Neuron (in vitro differentiated cells): ENCODE data around the gene HCST.
A peak's percentile ranks its signal among the peaks of the same experiment; 100 is the strongest.
"Not testable (repeated sequence)": the region's sequence is repeated elsewhere in the genome, so short reads cannot be mapped to it uniquely, and the experiment has no call there.

Experiments
- H2AFZ ChIP-seq: one replicate; pipeline ENCODE4 v1.6.1; 2013; ENCODE audit warnings: low read depth, mild to moderate bottlenecking, inconsistent platforms, low read length, moderate library complexity
- H3K27me3 ChIP-seq: one replicate; pipeline ENCODE4 v1.6.1; 2013; ENCODE audit warnings: low read length; ENCODE audit not compliant: insufficient read depth
- H3K36me3 ChIP-seq: one replicate; pipeline ENCODE4 v1.6.1; 2013; ENCODE audit warnings: low read length; ENCODE audit not compliant: insufficient read depth
- H3K4me1 ChIP-seq: one replicate; pipeline ENCODE4 v1.6.1; 2013; ENCODE audit warnings: low read length; ENCODE audit not compliant: insufficient read depth
- H3K4me3 ChIP-seq: 2 replicates; pipeline ENCODE4 v1.5.1; 2013; ENCODE audit warnings: mild to moderate bottlenecking, low read length, moderate library complexity
- H3K9me3 ChIP-seq: one replicate; pipeline ENCODE4 v1.6.1; 2013; ENCODE audit warnings: low read length

HCST gene

DNA sequence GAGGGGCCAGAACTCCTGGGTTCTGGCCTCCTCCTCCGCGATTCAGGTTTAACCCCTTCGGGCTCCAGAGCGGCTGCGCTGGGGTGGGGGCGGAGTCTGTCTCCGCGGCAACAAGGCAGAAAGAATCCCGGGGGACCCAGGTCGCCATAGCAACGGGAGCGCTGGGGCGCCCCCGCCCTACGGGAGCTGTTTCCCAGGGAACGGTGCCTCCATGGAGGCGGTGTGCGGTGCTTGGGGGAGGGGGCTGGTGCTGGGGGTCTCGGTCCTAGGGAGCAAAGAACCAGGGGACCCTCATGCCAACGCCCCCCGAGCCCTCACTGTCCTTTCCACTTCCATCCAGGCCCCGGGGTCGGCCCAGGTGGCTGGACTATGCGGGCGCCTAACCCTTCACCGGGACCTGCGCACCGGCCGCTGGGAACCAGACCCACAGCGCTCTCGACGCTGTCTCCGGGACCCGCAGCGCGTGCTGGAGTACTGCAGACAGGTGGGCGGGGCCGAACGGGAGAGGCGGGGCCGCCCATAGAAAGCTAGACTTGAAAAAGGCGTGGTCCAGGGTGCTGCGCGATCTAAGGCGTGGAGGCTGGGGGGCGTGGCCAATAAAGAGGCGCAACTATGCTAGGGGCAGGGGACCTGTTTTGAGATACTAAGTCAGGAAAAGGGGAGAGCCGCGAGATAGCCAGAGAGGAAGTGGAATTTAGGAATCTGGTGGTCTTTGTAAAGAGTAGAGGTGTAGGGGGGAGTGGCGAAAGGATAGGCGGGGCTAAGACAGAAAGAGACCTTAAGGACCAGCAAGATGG lies 32.8 kb upstream of the HCST start:
- H3K4me3 ChIP-seq, result peak overlapping the region; percentile 72
- H2AFZ ChIP-seq, result peak overlapping the region; percentile 12
- no peaks in the 10 kb centered on the region for H3K9me3 ChIP-seq
- H3K4me1 ChIP-seq, result peaks cover 14% of the 10 kb centered on the region
- H3K27me3 ChIP-seq, result no peaks in the 10 kb centered on the region
- H3K36me3 ChIP-seq, result peaks cover 26% of the 10 kb centered on the region

DNA sequence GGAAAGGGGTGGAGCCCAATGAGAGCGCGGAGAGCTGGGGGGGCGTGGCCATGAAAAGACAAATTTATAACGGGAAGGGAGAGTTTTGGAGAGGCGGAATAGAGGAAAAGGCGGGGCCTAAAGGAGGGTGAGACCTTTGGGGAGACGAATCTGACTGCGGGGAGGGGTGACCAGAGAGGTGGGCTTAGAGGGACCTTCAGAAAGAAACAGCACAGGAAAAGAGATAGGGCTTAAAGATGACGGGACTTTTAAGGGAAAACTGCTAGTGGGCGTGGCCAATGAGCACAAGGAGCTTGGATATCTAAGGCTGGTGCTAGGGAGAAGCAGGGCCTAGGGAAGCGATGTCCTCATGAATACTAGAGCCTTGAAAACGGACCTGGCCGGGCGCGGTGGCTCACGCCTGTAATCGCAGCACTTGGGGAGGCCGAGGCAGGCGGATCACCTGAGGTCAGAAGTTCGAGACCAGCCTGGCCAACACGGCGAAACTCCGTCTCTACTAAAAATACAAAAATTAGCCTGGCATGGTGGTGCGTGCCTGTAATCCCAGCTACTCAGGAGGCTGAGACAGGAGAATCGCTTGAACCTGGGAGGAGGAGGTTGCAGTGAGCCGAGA lies 32.1 kb upstream of the HCST start:
- Histone ChIP-seq H2AFZ (peak overlapping the region; percentile 12), H3K36me3 (peaks cover 31% of the 10 kb centered on the region), H3K4me1 (peaks cover 14% of the 10 kb centered on the region), H3K4me3 (peak overlapping the region; percentile 72)
- not testable (repeated sequence) for H3K9me3 ChIP-seq, H3K27me3 ChIP-seq

DNA sequence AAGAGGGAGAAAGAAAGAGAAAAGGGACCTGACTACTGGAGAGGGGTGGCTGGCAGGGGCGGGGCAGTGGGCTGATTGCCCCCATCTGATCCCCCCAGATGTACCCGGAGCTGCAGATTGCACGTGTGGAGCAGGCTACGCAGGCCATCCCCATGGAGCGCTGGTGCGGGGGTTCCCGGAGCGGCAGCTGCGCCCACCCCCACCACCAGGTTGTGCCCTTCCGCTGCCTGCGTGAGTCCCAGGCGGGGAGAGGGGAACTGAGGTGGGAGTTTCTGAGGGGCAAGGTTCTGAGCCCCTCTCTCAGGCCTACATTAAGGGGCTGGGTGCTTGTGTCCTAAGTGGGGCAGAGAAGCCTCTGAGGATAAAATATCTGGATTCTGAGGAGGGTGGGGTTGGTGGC lies 31.5 kb upstream of the HCST start:
- no peaks in the 10 kb centered on the region for H3K9me3 ChIP-seq
- H3K36me3 ChIP-seq, result peaks cover 31% of the 10 kb centered on the region
- no peaks in the 10 kb centered on the region for H3K27me3 ChIP-seq
- H3K4me3 ChIP-seq, result no peak overlapping the region
- H2AFZ ChIP-seq, result no peak overlapping the region
- H3K4me1 ChIP-seq, result peaks cover 14% of the 10 kb centered on the region

DNA sequence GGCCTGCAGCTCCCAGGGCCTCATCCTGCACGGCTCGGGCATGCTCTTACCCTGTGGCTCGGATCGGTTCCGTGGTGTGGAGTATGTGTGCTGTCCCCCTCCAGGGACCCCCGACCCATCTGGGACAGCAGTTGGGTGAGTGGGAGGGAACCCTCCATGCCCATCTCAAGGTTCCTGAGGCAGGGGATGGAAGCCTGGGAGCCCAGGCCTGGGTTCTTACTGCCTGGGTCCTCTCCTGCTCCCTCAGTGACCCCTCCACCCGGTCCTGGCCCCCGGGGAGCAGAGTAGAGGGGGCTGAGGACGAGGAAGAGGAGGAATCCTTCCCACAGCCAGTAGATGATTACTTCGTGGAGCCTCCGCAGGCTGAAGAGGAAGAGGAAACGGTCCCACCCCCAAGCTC lies 30.7 kb upstream of the HCST start:
- no peaks in the 10 kb centered on the region for H3K27me3 ChIP-seq
- H3K36me3 ChIP-seq, result peaks cover 38% of the 10 kb centered on the region
- no peaks in the 10 kb centered on the region for H3K9me3 ChIP-seq
- no peak overlapping the region for H3K4me3 ChIP-seq
- H2AFZ ChIP-seq, result no peak overlapping the region
- peaks cover 14% of the 10 kb centered on the region for H3K4me1 ChIP-seq

DNA sequence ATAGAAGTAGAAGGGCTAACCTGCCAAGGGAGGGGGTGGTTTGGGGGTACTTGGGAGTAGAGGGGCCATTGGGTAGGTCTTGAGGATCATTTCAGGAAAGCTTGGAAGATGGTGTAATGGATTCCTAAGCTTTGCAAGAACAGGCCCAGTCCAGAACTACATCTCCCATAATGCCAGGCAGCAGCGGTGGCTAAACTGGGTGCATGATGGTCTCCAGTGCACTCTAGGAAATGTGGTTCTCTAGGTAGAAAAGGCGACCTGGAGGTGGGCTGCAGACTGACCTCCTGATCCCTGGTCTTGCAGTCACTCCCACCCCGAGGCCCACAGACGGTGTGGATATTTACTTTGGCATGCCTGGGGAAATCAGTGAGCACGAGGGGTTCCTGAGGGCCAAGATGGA lies 30.1 kb upstream of the HCST start:
- H3K4me1 ChIP-seq, result peaks cover 14% of the 10 kb centered on the region
- no peak overlapping the region for H2AFZ ChIP-seq
- H3K27me3 ChIP-seq, result no peaks in the 10 kb centered on the region
- H3K4me3 ChIP-seq, result no peak overlapping the region
- H3K9me3 ChIP-seq, result no peaks in the 10 kb centered on the region
- peaks cover 41% of the 10 kb centered on the region for H3K36me3 ChIP-seq

DNA sequence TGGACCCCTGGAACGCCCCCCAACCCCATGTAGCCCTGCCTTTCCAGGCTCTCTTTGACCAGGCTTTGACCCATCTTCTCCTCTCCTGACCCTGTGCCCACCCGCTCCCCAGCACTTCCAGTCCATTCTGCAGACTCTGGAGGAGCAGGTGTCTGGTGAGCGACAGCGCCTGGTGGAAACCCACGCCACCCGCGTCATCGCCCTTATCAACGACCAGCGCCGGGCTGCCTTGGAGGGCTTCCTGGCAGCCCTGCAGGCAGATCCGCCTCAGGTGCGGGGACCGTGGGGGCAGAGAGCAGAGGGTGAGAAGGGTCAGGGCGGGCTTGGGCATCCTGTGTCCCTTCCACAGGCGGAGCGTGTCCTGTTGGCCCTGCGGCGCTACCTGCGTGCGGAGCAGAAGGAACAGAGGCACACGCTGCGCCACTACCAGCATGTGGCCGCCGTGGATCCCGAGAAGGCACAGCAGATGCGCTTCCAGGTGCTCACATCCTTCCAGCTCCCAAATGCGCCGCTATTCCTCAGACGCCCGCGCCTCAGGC lies 27.9 kb upstream of the HCST start:
- no peaks in the 10 kb centered on the region for H3K9me3 ChIP-seq
- no peaks in the 10 kb centered on the region for H3K27me3 ChIP-seq
- no peak overlapping the region for H2AFZ ChIP-seq
- no peak overlapping the region for H3K4me3 ChIP-seq
- H3K4me1 ChIP-seq, result peaks cover 6% of the 10 kb centered on the region
- H3K36me3 ChIP-seq, result peaks cover 61% of the 10 kb centered on the region

DNA sequence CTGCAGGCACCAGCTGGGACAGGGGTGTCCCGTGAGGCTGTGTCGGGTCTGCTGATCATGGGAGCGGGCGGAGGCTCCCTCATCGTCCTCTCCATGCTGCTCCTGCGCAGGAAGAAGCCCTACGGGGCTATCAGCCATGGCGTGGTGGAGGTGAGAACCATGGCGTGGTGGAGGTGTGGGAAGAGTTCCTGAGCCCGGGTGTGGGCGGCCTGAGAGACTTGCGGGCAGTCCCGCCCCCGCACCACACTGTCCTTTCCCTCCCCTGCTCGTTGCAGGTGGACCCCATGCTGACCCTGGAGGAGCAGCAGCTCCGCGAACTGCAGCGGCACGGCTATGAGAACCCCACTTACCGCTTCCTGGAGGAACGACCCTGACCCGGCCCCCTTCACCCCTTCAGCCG lies 23.3 kb upstream of the HCST start:
- peaks cover 39% of the 10 kb centered on the region for H3K36me3 ChIP-seq
- H2AFZ ChIP-seq, result no peak overlapping the region
- no peaks in the 10 kb centered on the region for H3K4me1 ChIP-seq
- no peaks in the 10 kb centered on the region for H3K27me3 ChIP-seq
- H3K9me3 ChIP-seq, result no peaks in the 10 kb centered on the region
- H3K4me3 ChIP-seq, result no peak overlapping the region

DNA sequence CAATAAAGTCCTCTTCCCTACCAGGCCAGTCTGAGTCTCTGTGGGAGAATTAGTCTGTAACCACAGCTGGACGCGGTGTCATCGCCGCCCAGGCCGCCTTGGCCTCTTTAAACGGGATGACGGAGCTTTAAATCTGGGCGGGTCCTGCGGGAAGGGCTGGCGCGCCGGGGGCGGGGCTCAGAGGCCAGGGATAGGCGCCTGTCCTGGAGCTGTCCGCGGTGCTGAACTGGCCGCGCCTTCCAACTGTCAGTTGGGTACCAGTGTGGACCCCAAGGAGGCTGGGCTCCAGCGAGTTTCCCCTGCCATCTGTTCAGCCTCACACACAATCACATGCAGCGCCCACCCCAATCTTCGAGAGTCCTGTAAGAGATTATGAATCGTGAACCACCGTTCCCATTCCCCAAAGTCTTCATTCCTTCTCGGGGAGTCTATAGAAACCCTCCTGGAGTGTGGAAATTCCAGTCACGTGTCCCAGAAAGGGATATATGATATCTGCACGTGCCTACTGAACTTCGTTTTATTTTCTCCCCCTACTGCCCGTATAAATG lies 22.5 kb upstream of the HCST start:
- no peaks in the 10 kb centered on the region for H3K4me1 ChIP-seq
- no peaks in the 10 kb centered on the region for H3K27me3 ChIP-seq
- peaks cover 31% of the 10 kb centered on the region for H3K36me3 ChIP-seq
- H3K9me3 ChIP-seq, result no peaks in the 10 kb centered on the region
- no peak overlapping the region for H2AFZ ChIP-seq
- H3K4me3 ChIP-seq, result no peak overlapping the region

DNA sequence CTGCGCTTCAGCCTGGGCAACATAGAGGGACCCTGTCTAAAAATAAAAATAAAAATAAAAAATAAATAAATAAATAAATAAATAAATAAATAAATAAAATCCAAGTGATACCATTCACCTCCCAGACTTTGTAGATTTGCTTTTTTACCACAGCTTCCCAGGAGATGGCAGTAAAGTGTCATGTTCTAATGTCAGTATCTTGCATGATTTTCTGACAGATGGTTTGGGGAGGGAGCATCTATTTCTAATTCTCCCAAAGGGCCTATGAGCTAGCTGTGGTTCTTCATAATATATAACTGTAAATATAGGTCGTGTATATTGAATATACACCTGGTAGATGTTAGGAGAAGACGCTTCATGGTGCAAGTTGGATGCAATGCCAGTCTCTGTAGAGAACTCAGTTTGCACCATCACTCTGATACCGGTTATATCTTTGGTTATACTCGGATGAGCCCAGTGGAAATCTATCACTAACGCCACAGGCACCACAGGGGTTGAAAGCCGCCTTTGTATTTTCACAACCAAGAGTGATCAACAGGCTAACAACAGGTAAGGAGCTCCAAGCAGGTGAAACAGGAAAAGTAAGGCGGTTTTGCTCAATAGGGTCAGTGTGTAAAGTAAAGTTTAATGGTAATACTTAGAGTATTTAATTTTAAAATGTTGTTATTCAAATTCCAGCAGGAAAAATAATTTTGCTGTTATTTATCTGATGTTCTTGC lies 20.1 kb upstream of the HCST start:
- no peak overlapping the region for H2AFZ ChIP-seq
- peaks cover 20% of the 10 kb centered on the region for H3K36me3 ChIP-seq
- H3K4me3 ChIP-seq, result no peak overlapping the region
- H3K4me1 ChIP-seq, result no peaks in the 10 kb centered on the region
- no peaks in the 10 kb centered on the region for H3K9me3 ChIP-seq
- no peaks in the 10 kb centered on the region for H3K27me3 ChIP-seq

DNA sequence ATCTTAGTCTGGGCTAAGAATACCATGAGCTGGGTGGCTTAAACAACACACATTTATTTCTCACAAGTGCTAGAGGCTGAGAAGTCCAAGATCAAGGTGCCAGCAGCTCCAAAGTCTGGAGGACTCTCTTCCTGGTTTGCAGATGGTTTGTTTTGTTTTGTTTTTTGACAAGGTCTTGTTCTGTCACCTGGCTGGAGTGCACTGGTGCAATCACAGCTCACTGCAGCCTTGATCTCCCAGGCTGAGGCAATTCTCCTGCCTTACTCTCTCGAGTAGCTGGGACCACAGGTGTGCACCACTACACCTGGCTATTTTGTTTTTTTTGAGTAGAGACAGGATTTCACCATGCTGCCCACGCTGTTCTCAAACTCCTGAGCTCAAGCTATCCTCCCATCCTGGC lies 18.4 kb upstream of the HCST start:
- Histone ChIP-seq H3K4me3 (no peak overlapping the region), H3K36me3 (peaks cover 11% of the 10 kb centered on the region), H3K27me3 (no peaks in the 10 kb centered on the region), H3K4me1 (no peaks in the 10 kb centered on the region), H2AFZ (no peak overlapping the region), H3K9me3 (no peaks in the 10 kb centered on the region)

DNA sequence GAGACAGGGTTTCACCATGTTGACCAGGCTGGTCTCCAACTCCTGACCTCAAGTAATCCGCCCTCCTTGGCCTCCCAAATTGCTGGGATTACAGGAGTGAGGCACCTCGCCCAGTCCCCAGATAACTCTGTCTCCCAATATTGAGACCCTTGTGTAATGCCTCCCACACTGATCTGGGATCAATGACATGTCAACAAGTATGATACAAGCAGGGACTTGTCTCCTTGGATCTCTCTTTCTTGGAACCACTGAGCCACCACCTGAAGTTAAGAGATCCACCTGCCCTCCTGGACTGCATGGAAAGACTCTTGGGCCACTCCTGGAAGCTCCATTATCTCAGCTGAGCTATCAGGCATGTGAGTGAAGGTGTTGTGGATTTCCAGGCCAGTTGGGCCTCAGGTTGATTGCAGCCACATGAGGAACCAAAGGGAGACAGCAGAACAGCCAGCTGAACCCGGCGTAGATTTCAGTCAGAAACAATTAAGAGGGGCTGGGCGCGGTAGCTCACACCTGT lies 17.0 kb upstream of the HCST start:
- Histone ChIP-seq H3K36me3 (peaks cover 15% of the 10 kb centered on the region), H3K4me3 (no peak overlapping the region), H3K9me3 (no peaks in the 10 kb centered on the region), H3K27me3 (no peaks in the 10 kb centered on the region), H3K4me1 (no peaks in the 10 kb centered on the region), H2AFZ (no peak overlapping the region)

DNA sequence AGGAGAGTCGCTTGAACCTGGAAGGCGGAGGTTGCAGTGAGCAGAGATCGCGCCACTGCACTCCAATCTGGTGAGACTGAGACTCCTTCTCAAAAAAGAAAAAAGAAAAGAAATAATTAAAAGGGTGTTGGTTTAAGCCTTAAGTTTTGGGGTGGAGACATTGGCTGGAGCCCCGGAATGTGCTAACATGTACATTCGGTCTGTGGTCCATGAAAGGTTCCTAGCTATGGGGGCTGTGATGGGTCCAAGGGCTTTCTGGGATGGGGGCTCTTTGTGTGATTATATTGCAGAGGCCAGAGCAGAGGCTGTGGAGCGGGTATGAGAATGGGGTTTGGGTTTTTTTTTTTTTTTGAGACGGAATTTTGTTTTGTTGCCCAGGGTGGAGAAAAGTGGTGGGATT lies 16.4 kb upstream of the HCST start:
- Histone ChIP-seq H2AFZ (no peak overlapping the region), H3K36me3 (peaks cover 15% of the 10 kb centered on the region), H3K4me3 (no peak overlapping the region), H3K27me3 (no peaks in the 10 kb centered on the region), H3K4me1 (no peaks in the 10 kb centered on the region), H3K9me3 (no peaks in the 10 kb centered on the region)

DNA sequence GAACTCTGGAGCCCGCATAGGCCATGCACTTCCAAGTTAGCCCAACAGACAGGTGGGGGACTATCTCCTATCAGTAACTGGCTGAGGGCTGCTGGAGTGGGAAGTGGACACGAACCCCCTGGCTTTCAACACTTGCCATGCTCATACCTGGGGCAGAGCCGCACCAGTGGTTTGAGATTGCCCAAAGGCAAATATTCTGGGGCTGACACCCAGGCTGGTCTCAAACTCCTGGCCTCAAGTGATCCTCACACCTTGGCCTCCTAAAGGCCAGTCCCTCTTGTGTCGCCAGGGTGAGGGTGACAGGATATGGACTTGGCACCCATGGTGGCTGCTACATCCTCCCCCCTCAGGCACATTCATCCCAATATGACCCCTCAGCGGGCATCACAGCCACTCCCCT lies 15.1 kb upstream of the HCST start:
- no peaks in the 10 kb centered on the region for H3K27me3 ChIP-seq
- H3K4me3 ChIP-seq, result no peak overlapping the region
- H3K4me1 ChIP-seq, result no peaks in the 10 kb centered on the region
- H3K9me3 ChIP-seq, result no peaks in the 10 kb centered on the region
- H2AFZ ChIP-seq, result no peak overlapping the region
- H3K36me3 ChIP-seq, result peaks cover 15% of the 10 kb centered on the region
